Measurements from ENCODE around the gene PHKG2.

Gene PHKG2

DNA sequence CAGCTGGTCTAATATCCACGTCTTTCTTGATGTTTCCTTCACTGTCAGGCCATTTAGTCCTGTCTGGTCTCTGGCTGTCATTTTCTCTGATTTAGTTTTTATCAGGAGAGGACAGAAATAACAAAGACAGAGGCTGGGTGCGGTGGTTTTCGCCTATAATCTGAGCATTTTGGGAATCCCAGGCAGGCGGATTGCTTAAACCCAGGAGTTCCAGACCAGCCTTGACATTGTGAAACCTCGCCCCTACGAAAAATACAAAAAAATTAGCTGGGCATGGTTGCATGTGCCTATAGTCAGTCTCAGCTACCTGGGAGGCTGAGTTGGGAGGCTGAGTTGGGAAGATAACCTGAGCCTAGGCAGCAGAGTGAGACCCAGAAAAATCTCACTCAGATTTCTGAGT is 42.2 kb upstream of the PHKG2 start:
- no peak overlapping the region for H3K4me3 ChIP-seq (ENCODE audit: low read length)
- DNase-seq (ENCODE audit: low read depth) = no peak
- TF ChIP-seq, protein P1, sequence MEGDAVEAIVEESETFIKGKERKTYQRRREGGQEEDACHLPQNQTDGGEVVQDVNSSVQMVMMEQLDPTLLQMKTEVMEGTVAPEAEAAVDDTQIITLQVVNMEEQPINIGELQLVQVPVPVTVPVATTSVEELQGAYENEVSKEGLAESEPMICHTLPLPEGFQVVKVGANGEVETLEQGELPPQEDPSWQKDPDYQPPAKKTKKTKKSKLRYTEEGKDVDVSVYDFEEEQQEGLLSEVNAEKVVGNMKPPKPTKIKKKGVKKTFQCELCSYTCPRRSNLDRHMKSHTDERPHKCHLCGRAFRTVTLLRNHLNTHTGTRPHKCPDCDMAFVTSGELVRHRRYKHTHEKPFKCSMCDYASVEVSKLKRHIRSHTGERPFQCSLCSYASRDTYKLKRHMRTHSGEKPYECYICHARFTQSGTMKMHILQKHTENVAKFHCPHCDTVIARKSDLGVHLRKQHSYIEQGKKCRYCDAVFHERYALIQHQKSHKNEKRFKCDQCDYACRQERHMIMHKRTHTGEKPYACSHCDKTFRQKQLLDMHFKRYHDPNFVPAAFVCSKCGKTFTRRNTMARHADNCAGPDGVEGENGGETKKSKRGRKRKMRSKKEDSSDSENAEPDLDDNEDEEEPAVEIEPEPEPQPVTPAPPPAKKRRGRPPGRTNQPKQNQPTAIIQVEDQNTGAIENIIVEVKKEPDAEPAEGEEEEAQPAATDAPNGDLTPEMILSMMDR (conservative IDR thresholded peaks at IDR 0.05; ENCODE audit: low read length) = no peak

DNA sequence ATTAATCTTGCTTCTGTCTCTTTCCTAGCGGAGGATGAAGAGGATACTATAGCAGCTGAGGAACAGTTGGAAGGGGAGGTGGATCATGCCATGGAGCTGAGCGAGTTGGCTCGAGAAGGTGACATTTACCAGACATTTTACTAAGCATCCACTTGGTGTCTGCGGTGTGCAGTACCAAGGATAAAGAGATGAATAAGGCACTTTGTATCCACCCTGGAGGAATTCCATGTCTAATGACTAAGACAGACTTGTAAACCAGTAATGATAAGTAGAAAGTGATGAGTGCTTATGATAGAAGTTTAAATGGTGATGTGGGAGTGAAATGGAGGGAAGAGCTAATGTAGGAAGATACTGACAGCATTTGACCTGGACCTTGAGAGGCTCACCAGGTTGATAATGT is 37.3 kb upstream of the PHKG2 start:
- DNase-seq (ENCODE audit: low read depth) = no peak
- no peak overlapping the region for H3K4me3 ChIP-seq (ENCODE audit: low read length)
- TF ChIP-seq, protein P1 (conservative IDR thresholded peaks at IDR 0.05; ENCODE audit: low read length) = no peak

DNA sequence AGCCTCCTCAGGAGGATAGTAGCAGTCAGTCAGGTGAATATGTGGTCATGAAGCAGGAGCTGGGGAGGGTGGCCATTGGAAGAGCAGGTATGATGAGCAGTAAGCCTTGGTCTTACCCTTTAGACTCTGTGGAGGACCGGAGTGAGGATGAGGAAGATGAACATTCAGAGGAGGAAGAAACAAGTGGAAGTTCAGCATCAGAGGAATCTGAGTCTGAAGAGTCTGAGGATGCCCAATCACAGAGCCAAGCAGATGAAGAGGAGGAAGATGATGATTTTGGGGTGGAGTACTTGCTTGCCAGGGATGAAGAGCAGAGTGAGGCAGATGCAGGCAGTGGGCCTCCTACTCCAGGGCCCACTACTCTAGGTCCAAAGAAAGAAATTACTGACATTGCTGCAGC is 36.5 kb upstream of the PHKG2 start:
- no peak for DNase-seq (ENCODE audit: low read depth)
- no peak overlapping the region for H3K4me3 ChIP-seq (ENCODE audit: low read length)
- TF ChIP-seq, protein P1 (conservative IDR thresholded peaks at IDR 0.05; ENCODE audit: low read length) = no peak

DNA sequence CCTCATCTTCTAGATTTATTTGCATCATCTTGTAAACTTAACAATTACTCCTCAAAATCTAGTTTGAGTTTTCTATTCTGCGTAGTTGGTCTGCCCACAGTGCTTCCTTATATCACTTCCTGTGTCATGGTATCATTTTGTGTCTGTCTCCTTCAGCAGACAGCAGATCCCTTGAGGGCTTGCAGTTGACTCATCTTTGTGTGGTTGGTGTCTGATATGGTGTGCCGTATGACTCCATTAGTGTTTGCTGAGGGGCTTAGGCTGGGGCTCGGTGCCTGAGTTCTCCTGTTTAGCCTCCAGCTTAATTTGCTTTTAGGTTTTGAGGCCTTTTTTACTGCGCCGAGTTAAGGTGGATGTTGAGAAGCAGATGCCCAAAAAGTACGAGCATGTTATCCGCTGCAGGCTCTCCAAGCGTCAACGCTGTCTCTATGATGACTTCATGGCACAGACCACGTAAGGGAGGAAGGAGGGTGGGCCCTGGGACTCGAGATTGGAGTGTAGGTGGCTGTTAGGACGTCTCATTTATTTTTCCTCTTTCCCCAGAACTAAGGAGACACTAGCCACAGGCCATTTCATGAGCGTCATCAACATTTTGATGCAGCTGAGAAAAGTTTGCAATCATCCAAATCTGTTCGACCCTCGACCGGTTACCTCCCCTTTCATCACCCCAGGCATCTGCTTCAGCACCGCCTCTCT is 32.3 kb upstream of the PHKG2 start:
- TF ChIP-seq, protein P1 (conservative IDR thresholded peaks at IDR 0.05; ENCODE audit: low read length) = no peak
- H3K4me3 ChIP-seq (ENCODE audit: low read length) = no peak overlapping the region
- DNase-seq (ENCODE audit: low read depth) = peak; percentile 9

DNA sequence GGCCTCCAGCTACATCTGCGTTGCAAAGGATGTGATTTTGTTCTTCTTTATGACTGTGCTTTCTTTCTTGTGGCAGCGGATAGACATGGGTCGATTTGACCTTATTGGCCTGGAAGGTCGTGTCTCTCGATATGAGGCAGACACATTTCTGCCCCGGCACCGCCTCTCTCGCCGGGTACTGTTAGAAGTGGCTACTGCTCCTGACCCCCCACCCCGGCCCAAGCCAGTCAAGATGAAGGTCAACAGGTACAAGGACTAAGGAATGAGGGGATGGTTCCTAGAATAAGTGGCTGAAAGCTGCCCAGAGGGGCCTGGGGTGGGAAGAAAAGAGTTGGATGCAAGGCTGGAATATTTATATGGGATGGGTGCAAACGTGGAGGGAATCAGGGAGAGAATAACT is 28.1 kb upstream of the PHKG2 start:
- DNase-seq (ENCODE audit: low read depth) = no peak
- no peak overlapping the region for H3K4me3 ChIP-seq (ENCODE audit: low read length)
- TF ChIP-seq, protein P1 (conservative IDR thresholded peaks at IDR 0.05; ENCODE audit: low read length) = no peak

DNA sequence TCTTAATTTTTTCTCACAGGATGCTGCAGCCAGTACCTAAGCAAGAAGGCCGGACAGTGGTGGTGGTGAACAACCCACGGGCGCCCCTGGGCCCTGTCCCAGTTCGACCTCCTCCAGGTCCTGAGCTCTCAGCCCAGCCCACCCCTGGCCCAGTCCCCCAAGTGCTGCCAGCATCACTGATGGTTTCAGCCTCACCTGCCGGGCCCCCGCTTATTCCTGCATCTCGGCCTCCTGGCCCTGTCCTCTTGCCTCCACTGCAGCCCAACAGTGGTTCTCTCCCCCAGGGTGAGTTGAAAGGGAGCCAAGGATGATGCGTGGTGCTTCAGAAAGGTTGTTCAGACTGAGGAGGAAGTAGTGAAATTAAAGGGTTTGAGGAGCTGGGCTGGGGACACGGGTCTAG is 27.5 kb upstream of the PHKG2 start:
- no peak overlapping the region for H3K4me3 ChIP-seq (ENCODE audit: low read length)
- no peak for DNase-seq (ENCODE audit: low read depth)
- TF ChIP-seq, protein P1 (conservative IDR thresholded peaks at IDR 0.05; ENCODE audit: low read length) = no peak

DNA sequence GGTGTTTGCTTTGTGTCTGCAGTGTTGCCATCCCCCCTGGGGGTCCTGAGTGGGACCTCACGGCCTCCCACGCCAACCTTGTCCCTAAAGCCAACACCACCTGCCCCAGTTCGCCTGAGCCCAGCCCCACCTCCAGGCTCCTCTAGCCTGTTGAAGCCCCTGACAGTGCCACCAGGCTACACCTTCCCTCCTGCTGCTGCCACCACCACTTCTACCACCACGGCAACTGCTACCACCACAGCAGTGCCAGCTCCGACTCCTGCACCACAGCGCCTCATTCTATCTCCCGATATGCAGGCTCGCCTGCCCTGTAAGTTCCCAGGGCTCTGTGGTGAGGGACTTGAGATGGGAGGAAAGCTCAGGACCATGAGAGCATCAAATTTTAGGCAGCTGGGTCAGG is 27.1 kb upstream of the PHKG2 start:
- DNase-seq (ENCODE audit: low read depth) = no peak
- no peak overlapping the region for H3K4me3 ChIP-seq (ENCODE audit: low read length)
- TF ChIP-seq, protein P1 (conservative IDR thresholded peaks at IDR 0.05; ENCODE audit: low read length) = no peak

All from AG10803 (cell line).